Right lobe of liver (tissue), 4 donors: Measurements from ENCODE around the gene PAK4.

Source experiments
- CTCF ChIP-seq, 4 donors: fragments of 200-600 bp in 3 of 4; fragments of 450-650 bp in 1 of 4; IDR thresholded peaks; one replicate each; pipeline versions ENCODE4 v1.5.1 to v1.8.0; 2016 to 2022; ENCODE audit warnings: antibody characterized with exemption in 4 of 4, mild to moderate bottlenecking in 2 of 4
- POLR2A ChIP-seq: fragments of 450-650 bp; IDR thresholded peaks from one replicate; pipeline ENCODE4 v1.6.1; 2017; ENCODE audit warnings: antibody characterized with exemption, mild to moderate bottlenecking
- donor health status: DM: no; HTN: no; CAD: no.
- donor health status: DM: no; HTN: no; CAD: no.
- donor health status: DM: no; HTN: yes; CAD: no.

- TF ChIP-seq CTCF (IDR thresholded peaks at IDR 0.05) (no peak), POLR2A (no peak)
Observed at GRCh38 chr19:39174558-39175544, 49.3 kb downstream of the PAK4 start.
